HG03342 (cell line): ENCODE measurements around the gene ZPBP2.

Experiments used
- ATAC-seq: cut with Tn5 transposase; IDR thresholded peaks from one replicate; pipeline ENCODE4 v1.9.1; 2021; ENCODE audit warnings: mild to moderate bottlenecking, moderate library complexity; ENCODE audit not compliant: unreplicated experiment

The ZPBP2 gene

DNA sequence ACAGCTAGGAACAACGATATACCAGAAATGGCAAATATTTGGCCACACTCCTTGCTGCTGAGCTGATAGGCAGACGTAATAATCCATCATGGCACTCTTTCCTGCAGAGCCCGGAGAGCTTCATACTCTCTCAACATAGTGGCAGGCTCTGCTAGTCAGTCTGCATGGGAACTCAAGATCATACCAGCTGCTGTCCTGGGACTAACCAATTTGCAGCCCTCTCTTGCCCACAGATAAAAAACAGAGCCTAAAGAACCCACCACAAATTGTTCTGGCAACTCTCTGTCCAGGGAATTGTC, 36.9 kb downstream of the ZPBP2 start:
- ATAC-seq: no peak

DNA sequence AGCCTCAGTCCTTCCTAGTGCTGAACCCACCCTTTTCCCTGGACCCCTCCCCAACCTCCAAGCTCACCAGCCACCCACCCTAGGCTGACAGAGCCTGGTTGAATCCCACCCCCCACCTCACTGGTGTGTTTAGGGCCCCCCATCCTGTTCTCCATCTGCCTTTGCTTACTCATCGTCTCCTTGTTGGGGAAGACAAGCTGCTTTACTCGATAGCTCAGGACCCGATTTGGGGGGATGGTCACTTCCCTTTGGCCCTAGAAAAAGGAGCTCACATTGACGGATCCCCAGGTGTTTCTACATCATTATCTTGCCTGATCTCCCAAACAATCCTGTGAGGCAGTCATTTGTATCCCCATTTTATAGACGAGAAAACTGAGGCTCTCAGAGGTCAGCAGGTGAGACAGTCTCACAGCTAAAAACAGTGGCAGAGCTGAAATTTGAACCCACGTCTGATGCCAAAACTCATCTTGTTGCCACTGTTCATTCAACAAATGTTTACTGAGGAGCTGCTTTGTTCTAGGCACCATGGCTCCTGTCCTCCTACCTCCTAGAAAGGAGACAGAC, 40.9 kb downstream of the ZPBP2 start:
- no peak for ATAC-seq

DNA sequence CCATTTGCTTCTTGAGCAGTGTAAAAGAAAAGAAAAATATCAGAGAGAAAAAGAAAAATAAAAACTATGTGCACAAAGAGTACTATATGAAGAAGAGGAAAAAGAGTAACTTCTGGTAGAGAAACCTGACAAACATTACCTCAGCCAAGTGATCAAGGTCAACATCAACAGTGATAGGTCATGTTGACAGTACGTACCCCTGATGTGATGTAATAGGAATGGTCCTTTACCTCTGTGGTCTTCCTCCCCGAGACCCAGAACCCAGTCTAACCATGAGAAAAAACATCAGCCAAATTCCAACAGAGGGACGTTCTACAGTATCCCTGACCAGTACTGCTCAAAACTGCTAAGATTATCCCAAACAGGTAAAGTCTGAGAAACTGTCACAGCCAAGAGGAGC, 46.0 kb downstream of the ZPBP2 start:
- no peak for ATAC-seq

DNA sequence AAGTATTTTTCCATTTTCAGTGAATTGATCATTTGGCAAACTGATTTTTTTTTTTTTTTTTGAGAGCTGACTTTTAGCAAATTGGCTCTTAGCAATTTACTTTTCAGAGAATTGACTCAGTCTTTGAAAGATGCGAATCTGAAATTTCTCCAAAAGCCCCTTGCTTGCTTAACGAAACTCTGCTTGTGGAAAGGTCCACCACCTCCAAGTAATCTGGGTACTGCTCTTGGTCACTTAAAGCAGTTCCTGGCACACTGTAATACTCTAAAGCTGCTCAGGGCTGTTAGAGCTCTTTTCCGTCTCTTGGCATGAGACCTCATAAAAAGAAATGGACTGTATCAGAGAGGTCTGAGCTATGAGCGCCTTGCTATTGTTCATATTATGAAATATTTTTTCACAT, 47.6 kb downstream of the ZPBP2 start:
- no peak for ATAC-seq

DNA sequence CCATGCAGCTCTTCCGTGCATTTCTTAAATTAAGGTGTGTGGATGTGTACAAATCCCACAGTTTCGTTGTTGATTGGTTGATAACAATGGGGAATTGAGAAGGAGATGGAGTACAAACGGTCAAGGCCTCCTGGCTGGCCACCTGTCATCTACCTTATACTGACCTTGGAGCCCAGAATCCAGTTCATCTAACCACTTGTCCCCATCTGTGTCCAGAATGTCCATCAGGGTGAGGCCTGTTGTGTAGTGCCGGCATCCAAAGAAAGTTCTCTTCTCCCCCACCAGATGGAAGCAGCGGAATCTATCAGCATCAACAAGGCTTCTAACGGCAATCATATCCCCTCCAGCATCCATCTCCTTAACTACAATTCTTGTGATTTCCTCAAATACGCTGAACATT, 48.9 kb downstream of the ZPBP2 start:
- ATAC-seq: no peak

DNA sequence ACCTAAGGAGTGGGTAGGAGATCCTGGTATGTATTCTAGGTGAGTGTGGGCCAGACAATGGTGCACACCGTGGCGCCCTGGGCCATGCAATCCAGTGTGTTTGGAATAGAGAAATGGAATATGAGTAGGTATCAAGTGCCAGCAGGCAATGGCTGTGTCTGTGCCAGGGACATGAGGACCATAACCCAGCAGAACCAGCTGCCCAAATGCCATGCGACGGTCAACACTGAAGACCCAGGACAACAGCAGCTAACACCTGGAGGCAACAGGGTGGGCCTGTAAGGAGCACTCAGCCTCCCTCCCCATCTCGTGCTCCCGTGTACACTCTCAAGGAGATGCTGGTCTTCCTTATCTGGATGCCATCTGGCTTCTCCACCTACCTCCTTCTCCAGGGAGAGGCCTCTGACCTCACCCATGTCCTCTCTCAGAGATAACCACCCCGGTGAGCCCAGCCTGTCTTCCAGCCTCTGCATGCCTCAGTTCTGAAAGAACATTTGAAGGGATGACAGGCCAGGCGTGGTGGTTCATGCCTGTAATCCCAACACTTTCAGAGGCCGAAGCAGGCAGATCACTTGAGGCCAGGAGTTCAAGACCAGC, 51.2 kb downstream of the ZPBP2 start:
- no peak for ATAC-seq

DNA sequence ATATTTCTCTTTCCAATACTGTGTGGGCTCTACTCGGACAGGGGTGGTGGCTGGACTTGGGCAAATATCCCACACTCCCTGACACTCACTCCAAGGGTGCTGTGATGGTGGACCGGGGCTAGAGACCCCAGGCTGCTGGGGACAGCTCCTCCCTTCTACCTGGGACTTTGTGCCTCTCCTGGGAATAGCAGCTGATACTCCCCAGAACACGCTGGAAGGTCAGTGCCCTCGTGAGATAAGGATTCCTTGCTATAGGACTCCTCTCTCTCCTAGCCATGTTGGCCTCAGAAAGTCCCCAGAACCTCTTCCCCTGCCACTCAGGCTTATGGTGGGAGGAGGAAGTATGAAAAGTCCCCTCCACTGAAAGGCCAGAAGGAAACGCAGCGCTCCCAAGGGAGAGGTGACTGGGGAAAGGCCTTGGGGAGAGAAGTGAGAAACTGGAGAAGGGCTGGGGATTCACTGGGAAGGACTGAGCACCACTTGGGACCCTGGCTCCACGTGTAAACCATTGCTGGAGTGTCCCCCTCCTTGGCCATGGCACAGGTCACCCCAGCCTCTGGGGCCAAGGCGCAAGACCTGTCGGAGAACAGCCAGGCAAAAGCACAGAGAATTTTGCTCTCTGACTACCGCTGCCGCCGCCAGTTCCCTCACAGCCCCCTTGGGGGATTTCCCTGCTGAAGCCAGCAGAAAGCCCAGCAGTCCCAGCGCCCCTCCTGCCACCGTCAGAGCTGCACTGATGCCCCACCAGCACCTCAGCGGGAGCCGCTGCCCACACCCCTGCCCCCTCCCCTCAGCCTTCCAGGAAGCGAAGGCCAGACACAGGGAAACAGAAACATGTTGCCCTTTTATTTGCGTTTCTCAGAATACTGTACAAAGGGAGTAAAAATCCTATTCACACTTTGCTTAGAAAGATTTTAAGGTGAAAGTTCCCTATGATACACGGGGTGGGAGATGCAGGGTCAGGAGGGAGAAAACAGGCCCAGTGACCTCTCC, 52.5 kb downstream of the ZPBP2 start:
- no peak for ATAC-seq

DNA sequence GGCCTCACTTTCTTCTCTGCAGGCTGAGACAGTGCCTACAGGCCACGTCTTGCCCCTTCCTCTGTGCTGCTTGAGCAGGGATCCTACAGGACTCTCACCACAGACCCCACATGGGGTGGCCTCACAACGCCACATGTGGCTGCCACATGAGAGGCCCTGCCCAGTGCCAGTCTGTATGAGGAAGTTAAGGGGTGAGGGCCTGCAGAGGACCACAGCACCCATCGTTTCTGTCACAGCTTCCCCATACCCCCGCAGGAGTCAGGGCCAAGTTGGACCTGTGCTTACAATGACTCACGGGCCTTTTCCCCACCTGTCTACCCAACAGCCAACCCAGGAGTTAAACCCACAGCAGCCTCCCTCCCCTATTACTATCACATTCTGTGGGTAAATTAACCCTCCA, 53.3 kb downstream of the ZPBP2 start:
- no peak for ATAC-seq

DNA sequence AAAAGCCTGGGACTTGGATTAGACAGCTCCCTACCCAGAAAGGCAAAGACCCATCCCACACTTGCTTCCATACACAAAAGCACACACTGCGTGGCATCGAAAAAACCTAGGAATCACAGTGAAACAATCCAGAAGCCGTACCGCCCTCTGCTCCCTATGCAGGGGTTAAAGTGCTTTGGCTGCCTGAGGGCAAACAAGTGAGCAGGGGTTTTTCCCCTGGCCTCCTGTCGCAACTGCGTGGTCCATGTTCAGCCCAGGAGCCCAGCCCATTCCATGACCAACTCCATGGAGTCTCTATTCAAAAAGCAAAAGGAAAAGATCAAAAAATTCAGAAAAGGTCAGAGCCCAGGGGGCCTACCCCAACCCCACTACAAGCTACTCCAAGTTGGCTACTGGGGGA, 54.0 kb downstream of the ZPBP2 start:
- ATAC-seq: no peak

DNA sequence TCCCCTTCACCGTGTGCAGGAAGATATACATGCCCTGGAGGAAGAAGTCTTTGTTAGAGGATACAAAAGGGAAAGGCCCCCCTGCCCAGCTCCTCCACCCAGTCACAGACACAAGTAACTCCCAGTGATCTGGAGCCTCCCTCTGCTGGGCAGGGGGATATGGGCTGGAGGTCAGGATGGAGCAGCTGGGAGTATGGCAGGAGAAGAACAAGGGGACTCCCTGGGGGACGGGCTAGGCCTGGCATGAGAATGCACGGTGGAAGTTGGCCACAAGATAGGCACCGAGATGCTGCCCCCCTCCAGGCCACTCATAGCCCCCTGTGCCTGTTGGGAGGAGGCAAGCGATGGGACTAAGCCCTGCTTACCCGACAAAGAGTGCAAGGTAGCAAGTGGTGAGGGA, 55.2 kb downstream of the ZPBP2 start:
- ATAC-seq: no peak

DNA sequence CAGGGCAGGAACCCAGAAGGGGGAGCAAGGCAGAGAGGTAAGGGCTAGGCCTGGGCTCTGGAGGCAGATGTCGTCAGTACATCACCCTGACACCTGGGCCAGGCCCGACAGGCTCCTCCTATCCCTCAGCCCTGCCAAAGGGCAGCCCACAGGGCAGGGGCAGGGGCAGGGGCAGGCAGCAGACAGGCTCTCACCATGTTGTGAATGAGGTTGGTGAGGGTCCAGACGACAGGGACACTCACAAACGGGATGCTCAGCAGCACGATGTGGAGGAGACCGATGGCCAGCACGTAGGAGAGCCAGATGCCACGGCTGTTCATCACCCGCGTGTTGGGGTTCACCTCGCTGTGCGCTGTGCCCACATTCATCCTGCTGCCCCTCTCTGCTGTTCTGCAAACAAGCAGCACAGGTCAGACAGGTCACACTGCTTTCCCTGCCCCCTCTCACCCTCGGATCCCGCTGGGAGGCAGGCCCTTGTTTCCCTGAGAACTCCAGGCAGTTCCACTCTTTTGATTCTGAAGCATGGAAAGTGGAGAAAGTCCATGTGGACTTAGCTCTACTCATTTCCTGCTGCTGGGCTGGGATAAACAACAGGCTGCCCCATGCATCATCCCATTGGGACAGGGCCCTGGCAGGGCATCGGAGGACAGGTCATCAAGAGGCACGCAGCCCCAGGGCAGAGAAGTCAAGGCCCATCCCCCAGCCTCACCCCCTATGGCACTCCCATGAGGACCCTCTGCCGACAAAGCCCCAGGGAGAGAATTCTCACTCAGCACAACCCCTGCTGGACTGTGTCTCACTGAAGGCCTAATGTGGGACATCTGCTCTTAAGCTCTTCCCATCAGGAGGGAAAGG, 56.1 kb downstream of the ZPBP2 start:
- ATAC-seq: no peak

DNA sequence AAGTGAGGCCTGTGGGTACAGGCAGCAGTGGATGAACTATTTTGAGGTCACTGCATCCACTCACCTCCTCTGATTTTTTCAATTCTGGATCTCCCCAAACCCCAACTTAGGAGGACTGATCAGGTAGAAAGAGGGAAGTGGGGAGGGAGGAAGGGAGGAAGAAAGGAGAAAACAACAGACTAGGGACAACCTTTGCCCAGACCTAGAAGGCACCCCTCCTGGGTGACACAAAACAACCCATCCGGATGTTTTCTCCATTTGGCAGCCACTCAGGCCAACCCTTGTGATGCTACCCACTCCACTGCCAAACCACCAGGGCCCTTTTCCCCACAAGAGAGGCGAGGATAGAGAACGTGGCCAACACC, 56.7 kb downstream of the ZPBP2 start:
- ATAC-seq: no peak

DNA sequence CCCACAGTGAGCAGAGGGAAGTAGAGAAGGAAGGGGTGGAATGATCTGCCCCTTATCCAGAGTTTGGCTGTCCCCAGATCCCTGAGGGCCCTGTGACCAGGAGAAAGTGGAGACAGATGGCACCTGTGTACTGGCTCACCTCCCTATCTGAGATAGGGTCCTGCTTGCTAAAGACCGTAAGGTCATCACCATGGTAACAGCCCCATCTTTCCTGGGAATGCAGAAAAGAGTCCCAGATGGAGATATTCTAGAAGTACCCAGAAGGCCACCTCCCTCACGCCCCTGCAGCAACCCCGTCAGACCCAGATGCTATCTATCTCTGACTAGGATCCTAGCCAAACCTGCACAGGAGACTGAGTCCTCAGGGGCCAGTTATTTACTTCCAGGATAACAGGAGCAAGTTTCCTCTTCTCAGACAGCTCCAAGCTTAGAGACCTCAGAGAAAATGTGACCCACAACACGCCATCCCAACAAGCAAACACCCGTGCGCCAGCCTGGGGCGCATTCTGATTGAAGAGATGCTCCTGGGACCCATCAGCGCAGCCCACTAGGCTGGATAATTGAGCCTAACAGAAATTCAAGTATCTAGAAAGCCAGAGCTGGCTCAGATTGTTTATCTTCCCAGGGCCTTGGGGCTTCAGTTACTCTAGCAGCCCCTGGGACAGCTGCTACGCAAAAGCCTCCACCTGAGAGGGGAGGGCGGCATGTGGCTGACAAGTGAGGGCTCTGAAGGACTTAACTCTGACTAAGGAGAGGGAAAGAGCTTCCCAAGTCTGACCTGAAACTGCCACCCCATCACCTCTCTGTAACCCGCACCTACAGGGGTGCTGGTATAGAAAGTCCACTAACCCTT, 57.5 kb downstream of the ZPBP2 start:
- ATAC-seq: no peak

DNA sequence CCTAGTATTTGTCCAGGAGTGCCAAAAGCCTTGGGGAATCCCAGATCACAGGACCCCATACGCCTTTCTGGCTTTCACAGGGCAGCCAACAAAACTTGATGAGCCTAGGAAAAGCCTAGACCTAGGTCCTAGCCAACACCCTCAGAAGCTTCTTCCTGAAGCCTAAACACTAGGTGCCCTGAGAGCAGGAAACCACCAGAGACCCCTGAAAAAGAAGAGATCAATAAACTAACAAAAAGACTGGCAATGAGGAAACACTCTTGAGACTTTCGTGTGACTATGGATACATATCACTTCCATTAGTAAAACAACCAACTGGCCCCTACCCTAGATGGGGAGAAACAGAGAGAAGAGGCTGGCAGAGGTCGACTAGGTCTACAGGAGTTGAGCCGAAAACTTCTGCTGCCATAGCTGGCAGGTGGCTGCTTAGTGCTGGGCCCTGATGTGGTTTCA, 58.2 kb downstream of the ZPBP2 start:
- no peak for ATAC-seq

DNA sequence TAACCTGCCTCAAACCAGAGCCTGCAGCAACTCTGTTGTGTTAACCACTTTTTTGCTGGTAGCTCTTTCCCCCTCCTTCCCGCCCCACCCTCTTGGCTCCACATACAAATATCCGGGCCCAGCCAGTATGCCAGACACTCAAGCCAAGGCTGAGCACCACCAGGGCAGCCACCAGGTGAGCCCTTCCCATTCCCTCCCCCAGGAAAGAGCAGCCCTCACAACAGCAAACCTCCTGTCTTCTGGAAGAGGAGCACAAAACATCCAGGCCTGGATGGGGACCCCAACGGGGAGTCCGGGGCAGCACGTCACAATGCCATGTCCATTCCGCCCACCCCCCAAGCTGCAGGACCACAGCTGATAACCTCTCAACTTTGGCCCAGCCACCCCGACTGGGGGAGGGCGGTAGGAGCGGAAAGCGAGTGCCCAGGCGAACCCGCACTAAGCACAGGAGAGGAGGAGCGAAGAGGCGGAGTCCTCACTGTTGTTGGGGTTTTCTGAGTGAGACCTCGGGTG, 58.6 kb downstream of the ZPBP2 start:
- no peak for ATAC-seq
